ENCODE measurements around the gene BRD7.

BRD7 gene

DNA sequence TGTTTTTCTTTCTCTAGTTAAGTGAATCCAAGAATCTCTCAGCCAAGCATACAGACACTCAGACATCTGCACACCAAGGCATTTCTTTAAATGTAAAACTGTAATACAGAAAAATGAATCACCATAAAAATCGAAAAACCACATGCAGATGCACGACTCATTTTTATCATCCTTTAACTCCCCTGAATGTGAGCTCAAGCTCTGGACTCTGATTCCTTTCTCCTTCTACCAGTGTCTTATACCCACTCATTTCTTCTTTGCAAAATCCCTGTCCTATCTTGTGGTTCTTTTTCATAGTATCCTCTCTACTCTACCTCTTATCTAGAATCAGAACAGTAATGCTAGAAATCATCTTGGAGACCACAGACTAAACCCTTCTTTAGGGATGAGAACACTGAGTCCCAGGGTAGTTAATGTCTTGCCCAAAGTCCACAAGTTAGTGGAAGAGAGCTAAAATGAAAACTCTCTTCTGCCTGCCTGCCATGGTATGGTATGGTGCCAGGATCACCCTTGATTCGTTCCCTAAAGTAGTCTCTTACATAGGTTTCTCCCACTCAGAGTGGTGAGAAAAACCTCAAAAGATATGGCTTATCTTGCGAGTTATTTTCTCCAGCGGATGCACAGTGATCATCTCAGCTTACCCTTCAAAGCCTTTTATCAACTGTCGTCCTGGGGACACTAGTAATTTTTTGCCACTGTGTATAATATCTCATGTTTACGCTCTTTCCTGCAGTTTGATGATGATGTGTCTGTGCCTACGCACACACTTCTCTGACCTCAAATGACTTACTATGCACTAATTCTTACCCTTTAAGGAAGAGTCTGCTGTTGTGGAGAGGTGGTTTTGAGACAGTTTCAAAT, 30.2 kb downstream of the BRD7 start:
- DNase-seq (ENCODE audit: low read depth): peak; percentile 45
- TF ChIP-seq, protein P1, sequence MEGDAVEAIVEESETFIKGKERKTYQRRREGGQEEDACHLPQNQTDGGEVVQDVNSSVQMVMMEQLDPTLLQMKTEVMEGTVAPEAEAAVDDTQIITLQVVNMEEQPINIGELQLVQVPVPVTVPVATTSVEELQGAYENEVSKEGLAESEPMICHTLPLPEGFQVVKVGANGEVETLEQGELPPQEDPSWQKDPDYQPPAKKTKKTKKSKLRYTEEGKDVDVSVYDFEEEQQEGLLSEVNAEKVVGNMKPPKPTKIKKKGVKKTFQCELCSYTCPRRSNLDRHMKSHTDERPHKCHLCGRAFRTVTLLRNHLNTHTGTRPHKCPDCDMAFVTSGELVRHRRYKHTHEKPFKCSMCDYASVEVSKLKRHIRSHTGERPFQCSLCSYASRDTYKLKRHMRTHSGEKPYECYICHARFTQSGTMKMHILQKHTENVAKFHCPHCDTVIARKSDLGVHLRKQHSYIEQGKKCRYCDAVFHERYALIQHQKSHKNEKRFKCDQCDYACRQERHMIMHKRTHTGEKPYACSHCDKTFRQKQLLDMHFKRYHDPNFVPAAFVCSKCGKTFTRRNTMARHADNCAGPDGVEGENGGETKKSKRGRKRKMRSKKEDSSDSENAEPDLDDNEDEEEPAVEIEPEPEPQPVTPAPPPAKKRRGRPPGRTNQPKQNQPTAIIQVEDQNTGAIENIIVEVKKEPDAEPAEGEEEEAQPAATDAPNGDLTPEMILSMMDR (conservative IDR thresholded peaks at IDR 0.05; ENCODE audit: low read length): no peak
- no peak overlapping the region for H3K4me3 ChIP-seq (ENCODE audit: low read length)

DNA sequence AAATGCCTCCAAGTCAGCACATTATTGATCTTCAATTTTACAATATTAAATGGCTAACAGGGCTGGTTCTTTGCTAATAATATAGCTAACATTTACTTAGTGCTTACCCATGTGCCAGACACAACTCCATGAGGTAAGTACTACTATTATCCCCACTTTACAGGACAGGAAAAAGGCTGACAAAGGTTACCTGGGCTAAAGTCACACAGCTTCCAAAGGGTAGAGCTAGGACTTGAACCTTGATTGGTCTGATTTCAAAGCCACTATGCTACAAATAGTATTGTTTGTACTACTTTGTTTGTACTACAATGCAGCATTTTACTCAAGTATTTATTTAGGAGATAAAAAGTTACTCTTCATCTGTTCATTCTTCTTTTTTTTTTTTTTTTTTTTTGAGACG, 31.9 kb downstream of the BRD7 start:
- TF ChIP-seq, protein P1 (conservative IDR thresholded peaks at IDR 0.05; ENCODE audit: low read length): no peak
- no peak overlapping the region for H3K4me3 ChIP-seq (ENCODE audit: low read length)
- DNase-seq (ENCODE audit: low read depth): no peak

DNA sequence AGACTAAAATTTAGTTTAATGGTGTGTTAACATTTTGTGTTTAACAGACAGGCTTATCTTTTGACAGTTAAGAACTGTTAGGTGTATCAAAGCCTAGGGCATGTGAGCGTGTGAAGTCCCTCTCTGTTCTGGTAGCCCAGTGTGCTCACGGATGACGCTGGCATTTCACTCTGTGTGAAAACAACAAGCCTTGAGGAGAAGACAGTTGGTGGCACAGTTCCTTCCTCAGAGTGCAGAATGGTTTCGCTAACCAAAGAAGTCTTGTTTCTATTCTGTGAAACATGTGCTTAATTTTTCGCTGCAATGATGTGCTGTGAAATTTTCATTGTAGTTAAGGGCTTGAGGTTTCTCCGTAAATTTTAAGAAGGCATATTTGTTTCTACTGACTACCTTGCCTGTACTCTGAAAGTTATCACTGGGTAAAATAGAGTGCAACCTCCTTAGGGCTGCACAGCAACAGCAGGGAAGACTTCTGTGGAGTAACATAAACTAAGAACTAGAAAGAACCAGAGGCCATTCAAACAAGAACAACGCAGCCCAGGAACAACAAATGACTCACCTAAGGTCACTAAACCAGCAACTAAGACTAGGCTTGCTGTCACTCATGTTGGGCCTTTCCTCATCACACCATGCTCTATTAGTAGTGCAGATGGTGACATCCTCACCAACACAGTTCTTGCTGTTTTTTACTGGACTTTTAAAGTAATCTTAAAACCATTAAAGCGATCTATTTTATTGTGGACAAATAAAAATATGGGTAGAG, 33.4 kb downstream of the BRD7 start:
- TF ChIP-seq, protein P1 (conservative IDR thresholded peaks at IDR 0.05; ENCODE audit: low read length): no peak
- DNase-seq (ENCODE audit: low read depth): no peak
- no peak overlapping the region for H3K4me3 ChIP-seq (ENCODE audit: low read length)

DNA sequence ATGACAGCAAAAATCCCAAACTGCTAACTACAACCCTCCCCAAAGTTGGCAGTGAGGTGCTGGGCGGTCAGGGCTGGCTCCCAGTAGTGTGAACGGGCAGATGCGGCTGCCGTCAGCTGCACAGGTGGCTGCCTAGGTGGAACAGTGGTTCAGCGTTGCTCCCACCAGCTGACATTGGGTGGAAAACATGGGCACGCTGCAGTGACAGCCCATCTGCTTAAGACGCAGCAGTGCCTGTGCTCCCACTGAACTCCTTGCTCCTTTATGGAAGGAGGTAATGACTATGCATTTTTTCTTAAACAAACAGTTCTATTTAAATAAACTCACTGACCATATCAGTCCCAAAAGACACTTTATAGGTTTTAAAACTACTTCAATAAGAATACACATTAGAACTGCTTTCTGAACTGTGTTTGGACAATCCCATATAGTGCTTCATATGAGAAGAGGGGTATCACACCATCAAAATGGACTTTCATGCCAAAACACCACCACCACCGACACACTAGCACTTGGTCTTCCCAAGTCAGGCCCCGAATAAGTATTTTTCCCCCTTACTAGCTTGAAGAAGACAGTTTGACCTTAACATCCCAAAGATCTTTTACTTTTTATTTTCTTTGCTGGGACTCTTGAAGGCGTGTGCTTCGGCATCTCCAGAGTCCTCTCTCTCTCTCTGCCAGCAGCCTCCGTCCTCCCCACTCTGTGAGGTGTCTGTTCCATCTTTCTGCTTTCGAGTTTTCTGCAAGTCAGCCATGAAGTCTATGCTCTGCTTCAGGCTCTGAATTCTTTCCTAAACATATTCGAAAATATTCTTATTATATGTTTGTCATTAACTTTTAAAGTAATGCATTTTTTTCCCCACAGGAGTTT, 34.4 kb downstream of the BRD7 start:
- TF ChIP-seq, protein P1 (conservative IDR thresholded peaks at IDR 0.05; ENCODE audit: low read length): no peak
- no peak overlapping the region for H3K4me3 ChIP-seq (ENCODE audit: low read length)
- no peak for DNase-seq (ENCODE audit: low read depth)

DNA sequence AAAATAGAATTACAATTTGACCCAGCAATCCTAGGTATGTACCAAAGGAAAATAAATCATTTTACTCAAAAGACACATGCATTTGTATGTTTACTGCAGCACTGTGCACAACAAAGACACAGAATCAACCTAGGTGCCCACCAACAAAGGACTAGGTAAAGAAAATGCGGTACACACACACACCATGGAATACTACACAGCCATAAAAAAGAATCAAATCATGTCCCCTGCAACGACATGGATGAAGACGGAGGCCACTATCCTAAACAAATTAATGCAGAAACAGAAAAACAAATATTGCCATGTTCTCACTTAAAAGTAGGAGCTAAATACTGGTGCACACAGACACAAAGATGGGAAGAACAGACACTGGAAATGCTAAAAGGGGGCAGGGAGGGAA, 36.2 kb downstream of the BRD7 start:
- TF ChIP-seq, protein P1 (conservative IDR thresholded peaks at IDR 0.05; ENCODE audit: low read length): no peak

DNA sequence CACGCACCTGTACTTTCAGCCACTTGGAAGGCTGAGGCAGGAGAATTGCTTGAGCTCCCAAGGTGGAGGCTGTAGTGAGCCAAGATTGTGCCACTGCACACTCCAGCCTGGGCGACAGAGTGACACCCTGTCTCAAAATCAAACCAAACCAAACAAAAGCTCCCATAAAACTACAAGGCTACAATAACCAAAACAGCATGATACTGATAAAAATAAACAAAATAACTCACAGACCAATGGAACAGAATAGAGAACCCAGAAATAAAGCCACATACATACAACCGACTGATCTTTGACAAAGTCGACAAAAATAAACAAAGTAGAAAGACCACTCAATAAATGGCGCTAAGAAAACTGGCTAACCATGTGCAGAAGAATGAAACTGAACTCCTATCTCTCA, 37.2 kb downstream of the BRD7 start:
- no peak overlapping the region for H3K4me3 ChIP-seq (ENCODE audit: low read length)
- no peak for DNase-seq (ENCODE audit: low read depth)

More for the DNA sequence above, 36.2 kb downstream of the BRD7 start:
- H3K4me3 ChIP-seq (ENCODE audit: low read length): no peak overlapping the region
- no peak for DNase-seq (ENCODE audit: low read depth)

More for the DNA sequence above, 37.2 kb downstream of the BRD7 start:
- TF ChIP-seq, protein P1 (conservative IDR thresholded peaks at IDR 0.05; ENCODE audit: low read length): no peak
